HEK293 (cell line): ENCODE data around the gene ARHGAP8.

Source experiments
- CTCF ChIP-seq: fragments of 450-650 bp; formaldehyde crosslinking; IDR thresholded peaks from 2 replicates; pipeline ENCODE4 v1.5.1; 2016; ENCODE audit warnings: missing biosample characterization, missing genetic modification characterization
- KLF9 ChIP-seq: fragments of 450-650 bp; formaldehyde crosslinking; IDR thresholded peaks from 2 replicates; pipeline ENCODE4 v1.5.1; 2016; ENCODE audit warnings: missing biosample characterization, missing genetic modification characterization, low read depth
- REST ChIP-seq: fragments of 450-650 bp; formaldehyde crosslinking; IDR thresholded peaks from 2 replicates; pipeline ENCODE4 v1.5.1; 2016; ENCODE audit warnings: missing biosample characterization, missing genetic modification characterization
- ZBTB7A ChIP-seq: fragments of 450-650 bp; formaldehyde crosslinking; IDR thresholded peaks from 2 replicates; pipeline ENCODE4 v1.5.1; 2016; ENCODE audit warnings: low read depth, missing biosample characterization, missing genetic modification characterization
- ZNF24 ChIP-seq: fragments of 450-650 bp; formaldehyde crosslinking; IDR thresholded peaks from 2 replicates; pipeline ENCODE4 v1.5.1; 2016; ENCODE audit warnings: missing biosample characterization, missing genetic modification characterization
- ZNF274 ChIP-seq, 2 experiments: fragments of 200-500 bp in 1 of 2; fragments of 450-650 bp in 1 of 2; sonication (Bioruptor generic) in 1 of 2; formaldehyde crosslinking in 1 of 2; IDR thresholded peaks; 2 replicates each; pipeline versions ENCODE4 v1.5.1 to v1.6.1; 2014 to 2016; ENCODE audit warnings: borderline replicate concordance in 1 of 2, inconsistent platforms in 1 of 2, low read length in 1 of 2, missing biosample characterization in 1 of 2, missing genetic modification characterization in 1 of 2
- ZNF645 ChIP-seq: fragments of 450-650 bp; formaldehyde crosslinking; IDR thresholded peaks from 2 replicates; pipeline ENCODE4; 2016; ENCODE audit warnings: missing biosample characterization, missing genetic modification characterization
- ZNF658 ChIP-seq: fragments of 450-650 bp; formaldehyde crosslinking; IDR thresholded peaks from 2 replicates; pipeline ENCODE4; 2016; ENCODE audit warnings: missing biosample characterization, missing genetic modification characterization
- ZNF670 ChIP-seq: fragments of 450-650 bp; formaldehyde crosslinking; IDR thresholded peaks from 2 replicates; pipeline ENCODE4 v1.5.1; 2016; ENCODE audit warnings: missing biosample characterization, missing genetic modification characterization, low read depth
- ZNF747 ChIP-seq: fragments of 450-650 bp; formaldehyde crosslinking; IDR thresholded peaks from 2 replicates; pipeline ENCODE4 v1.5.1; 2016; ENCODE audit warnings: missing biosample characterization, missing genetic modification characterization
- ZNF792 ChIP-seq: fragments of 450-650 bp; formaldehyde crosslinking; IDR thresholded peaks from 2 replicates; pipeline ENCODE4 v1.5.1; 2016; ENCODE audit warnings: missing biosample characterization, missing genetic modification characterization

GRCh38 chr22:44711241-44711560, 41.2 kb upstream of the ARHGAP8 start:
- TF ChIP-seq ZBTB7A (no peak), ZNF274 (IDR thresholded peaks at IDR 0.05; ENCODE audit: low read length) (no peak), ZNF274 (tag by site-specific recombination; IDR thresholded peaks at IDR 0.05; ENCODE audit: borderline replicate concordance) (no peak), ZNF658 (tag by site-specific recombination) (no peak), ZNF670 (tag by site-specific recombination) (no peak), CTCF (tag by site-specific recombination) (no peak), ZNF792 (tag by site-specific recombination) (no peak), REST (no peak), ZNF24 (tag by site-specific recombination) (no peak), ZNF747 (no peak), KLF9 (tag by site-specific recombination) (no peak), ZNF645 (no peak)
